Stimulated activated CD8-positive, alpha-beta memory T cell treated with anti-CD3 and anti-CD28 coated beads, Interleukin-12 subunit alpha, Interleukin-12 subunit beta, amount 100 ng/mL, for 24 hours (primary cell): ENCODE results near the gene FCN3.

Experiments used
- DNase-seq: peaks from one replicate; pipeline ENCODE4 v3.0.0-alpha.2; 2020; ENCODE audit errors: extremely low read depth

The FCN3 gene

DNA sequence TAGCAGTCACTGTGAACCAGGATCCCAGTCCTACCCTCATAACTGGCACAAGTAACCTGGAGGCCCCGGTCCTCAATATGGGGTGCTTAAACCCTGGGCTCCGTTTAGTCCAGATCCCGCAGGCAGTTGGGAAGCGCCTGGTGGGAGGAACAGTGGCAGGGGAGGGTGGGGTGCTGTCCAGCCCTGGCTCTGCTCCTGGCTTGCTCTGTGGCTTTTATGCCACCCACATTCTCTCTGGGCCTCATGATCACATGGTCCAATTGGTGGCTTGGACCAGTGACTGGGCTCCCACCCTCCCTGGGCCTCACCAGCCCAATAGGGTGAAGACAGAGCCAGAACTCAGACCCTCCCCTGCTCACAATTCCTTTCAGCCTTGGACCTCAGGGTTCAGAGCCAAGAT is 5.6 kb upstream of the FCN3 start:
- DNase-seq = no peak

DNA sequence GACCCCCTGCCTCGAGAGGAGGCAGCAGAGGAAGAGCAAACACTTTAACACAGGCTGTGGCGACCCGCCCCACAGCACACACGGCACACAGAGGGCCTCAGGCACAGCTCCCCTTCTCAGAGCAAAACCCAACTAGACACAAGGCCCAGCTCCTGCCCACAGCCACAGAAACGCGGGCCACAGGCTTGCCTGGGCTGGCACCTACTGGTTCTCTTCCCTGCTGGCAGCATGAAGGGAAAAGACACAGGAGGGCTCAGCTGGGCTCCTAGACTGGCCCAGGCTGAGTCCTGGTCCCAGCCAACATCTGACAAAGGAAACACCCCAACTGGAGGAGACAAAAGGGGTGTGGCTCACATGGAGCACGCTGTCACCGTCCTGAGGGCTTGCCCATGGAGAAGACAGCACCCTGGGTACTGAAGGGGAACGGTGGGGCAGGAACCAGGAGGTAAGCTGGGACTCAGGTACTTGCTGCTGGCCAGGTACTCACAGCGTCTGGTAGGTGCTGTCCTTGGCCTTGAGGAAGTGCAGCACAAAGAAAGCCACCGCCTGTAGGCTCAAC is 5.0 kb upstream of the FCN3 start:
- DNase-seq = no peak

DNA sequence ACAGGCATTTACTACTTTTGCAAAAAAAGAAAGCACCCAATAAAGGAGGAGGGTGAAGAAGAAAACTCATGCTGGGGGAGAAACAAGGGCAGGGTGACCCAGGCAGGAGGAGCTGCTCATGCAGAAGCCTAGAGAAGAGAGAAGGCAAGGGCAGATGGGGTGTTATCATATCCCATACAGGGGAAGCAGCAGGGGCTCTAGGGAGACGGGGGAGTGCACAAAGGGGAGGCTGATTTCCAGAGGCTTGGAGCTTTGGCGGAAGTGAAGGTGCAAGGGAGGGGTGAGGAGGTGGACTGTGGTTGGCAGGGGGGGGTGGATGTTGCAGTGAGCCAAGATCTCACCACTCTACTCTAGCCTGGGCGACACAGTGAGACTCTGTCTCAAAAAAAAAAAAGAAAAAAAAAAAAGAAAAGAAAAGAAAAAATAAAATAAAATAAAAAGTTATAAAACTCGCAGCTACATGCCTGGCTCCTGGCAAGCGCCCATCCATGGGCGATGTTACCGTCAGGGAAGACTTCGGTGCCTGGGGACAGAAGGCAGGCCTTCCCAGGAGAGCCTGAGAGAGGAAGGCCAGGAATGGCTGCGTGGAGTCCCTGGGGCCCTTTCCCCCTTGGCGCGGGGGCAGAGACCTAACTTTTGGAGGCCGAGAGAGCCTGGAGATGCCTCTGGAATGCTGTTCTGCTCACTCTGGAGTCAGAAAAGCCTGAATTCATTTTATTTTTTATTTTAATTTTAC is 3.3 kb upstream of the FCN3 start:
- DNase-seq = no peak

DNA sequence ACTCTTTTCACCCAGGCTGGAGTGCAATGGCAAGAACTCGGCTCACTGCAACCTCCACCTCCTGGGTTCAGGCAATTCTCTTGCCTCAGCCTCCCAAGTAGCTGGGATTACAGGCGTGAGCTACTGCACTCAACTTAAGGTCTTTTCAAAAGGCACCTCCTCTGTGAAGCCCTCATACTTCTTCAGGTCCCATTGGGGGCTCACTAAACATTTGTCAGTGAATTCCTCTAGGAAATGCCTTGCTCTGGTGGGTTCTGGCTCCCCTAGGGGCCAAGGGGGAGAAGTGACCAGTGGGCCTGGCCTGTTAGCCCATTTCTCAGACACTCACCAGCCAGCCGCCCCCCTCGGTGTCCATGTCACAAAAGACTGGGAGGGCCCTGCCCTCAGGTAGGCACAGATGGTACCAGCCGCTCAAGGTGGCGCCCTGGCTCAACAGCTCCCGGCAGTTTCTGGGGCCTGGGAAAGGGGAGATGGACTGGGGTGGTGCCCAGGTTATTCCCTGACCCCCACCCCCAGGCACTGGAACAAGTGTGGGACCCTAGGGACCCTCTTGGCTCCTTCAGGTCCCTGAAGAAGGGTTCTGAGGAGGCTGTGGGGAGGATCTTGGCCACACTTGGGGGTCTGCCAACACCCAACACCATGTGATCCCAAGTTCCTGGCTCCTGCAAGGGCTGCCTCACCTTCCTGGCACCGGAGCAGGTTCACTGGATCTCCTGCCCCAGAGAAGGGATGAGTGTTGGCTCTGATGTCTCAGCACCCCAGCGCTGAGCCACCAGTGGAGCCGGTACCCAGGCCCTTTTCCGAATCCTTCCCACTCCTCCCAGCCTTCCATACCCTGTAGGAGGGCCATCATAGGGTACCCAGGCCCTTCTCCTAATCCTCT is 1.6 kb downstream of the FCN3 start:
- DNase-seq = no peak

DNA sequence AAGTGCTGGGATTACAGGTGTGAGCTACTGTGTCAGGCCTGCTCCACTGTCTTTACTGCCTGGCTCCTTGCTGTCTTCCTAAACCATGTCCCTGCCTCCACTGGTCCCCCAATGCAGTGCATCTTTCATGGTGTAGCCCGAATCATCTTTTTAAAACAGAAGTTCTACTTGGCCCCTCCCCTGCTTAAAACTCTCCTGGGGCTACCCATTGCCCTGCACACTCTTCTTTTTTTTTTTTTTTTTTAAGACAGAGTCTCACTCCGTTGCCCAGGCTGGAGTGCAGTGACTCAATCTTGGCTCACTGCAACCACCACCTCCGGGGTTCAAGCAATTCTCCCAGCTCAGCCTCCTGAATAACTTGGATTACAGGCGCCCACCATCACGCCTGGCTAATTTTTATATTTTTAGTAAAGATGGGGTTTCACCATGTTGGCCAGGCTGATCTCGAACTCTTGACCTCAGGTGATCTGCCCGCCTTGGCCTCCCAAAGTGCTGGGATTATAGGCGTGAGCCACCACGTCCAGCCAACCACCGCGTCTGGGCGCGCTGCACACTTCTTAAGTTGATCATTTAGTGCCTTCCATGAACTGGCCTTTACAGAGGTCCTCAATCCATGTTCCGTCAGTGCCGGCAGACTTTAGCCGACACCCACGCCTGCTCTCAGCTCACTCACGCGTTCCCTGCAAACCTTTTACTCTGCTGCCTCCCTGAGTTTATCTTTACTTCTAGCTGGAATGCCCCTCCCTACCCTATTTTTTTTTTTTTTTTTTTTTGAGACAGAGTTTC is 2.4 kb downstream of the FCN3 start:
- DNase-seq = no peak

DNA sequence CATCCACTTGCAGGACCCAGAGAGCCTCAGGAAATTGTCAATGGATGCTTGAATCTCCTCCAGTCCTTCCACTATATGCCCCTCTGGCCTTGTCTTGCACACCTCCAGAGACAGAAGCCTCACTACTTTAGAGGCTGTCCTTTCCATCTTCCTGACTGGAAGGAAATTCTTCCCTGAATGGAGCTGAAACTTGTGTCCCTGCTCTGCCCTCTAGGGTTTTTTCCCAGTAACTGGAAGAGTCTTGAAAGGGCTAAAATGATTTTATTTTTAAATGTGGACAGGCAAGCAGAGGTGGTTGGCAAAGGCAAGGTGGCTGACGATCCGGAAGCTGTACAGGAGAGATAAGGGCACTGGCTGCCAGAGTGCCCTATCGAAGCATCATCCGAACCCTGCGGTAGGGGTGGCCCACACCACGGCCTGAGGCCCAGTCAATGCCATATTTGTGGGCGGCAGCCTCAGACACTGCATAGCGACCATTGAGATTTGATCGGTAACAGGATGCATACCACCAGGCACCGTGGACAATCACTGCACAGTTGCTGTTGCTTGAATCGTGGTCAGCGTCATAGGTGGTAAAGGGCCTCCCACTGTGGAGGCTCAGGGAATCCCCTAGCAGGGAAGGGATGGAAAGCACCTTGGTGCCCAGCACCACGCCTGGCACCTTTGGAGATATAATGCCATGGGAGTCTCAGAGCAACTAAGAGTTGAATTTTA is 5.6 kb downstream of the FCN3 start:
- no peak for DNase-seq

DNA sequence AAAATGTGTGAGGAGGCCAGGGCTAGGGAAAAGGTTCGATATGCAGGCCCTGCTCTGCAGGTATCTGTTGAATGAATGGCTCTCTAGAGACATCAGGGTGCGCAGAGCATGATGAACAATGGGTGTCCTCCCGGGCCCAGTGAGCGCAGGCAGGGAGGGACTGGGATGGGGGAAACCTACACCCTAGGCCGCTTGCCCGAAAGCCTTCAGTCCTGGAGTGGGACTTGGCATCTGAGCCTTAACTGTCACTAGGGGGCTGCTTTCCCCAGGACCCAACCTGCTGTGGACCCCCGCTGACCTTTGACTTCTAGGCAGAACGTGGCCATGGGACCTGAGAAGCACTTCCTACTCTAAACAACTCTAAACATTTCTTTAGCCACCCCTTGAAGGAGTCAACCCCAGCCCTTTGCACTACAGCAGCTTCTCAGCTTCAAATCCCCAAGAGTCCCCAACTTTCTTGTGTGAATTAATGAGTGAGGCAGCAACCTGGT is 7.4 kb downstream of the FCN3 start:
- DNase-seq = no peak

DNA sequence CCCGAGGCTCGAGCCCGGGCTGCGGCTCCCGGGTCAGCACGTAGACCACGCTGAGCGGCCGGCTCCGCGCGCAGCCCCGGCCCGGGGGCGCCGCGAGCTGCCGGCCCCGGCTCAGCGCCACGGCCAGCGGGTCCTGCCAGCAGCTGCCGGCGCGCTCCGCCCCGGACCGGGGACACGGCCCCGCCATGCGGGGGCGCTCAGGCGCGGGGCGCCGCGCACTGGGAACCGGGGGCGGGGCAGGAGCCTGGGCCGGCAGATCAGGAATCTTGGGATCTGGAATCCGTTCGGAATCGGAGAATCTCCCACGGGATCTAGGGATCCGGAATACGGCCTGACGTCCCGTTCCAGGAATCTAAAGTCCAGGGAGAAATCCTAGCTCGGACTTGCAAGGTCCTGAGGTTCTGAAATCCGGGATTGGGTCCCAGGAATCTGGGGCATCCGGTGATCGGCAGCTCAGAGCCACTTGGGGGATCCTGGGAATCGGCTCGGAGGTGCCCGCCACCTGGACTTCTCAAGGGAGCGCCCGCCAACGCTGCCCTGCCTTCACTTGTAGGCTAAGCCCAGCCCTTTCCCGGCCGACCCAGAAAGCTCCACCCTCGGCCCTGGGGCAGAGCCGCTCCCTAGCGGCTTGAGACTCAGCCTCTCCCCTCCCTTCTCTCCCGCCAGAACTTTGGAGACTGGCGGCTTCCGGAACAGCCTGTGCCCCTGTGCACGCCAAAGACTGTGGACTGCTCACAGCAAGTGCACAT is 8.0 kb downstream of the FCN3 start, which contains the start of gene MAP3K6:
TSS of gene MAP3K6 (minus strand) at position 551 of the 749 bp plus-strand sequence. CDS start at position 187, 364 bp downstream.
- no peak for DNase-seq

DNA sequence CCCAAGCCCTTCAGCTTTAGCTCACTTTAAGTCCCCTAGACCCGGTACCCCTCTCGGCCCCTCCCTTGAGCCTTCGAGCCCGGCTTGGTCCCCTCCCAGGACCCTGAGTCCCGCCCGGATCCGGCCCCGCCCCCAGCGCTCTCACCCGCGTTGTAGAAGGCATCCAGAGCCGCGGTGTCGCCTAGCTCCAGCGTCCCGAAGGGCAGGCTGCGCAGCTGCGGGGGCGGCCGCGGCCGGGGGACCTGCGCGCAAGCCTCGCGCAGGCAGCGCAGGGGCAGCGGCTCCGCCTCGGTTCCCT is 8.6 kb downstream of the FCN3 start:
- no peak for DNase-seq

DNA sequence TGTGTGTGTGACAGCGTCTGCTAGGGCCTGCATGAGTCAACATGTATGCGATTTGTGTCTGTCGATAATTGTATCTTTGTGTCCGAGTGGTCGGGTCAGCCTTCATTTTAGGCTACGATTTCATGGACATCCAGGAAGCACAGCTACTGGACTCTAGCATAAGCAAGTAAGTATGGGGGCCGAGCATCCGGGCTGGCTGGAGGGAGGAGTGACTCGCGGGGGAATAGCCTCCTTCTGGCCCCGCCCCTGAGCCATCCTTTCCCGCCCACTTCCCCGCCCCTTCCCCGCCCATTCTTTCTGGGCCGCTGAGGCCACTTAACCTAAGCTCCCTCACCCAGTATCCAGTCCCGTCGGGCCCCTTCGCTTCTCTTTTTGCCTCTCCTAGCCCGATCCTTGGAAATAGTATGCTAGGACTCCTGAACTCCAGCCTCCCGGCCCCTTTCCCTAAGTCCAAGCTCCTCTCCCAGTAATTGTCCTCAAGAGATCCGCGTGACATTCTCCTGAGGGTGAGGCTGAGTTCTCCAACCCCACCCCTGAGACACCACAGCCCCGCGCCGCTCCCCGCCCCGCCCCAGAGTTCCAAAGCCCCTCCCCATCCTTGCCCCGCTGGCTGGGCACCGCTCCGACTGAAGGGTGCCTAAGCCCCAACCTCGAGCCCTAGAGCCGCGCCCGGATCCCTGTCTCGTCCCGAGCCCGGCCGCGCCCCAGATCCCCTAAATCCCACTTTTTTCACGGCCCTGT is 9.1 kb downstream of the FCN3 start:
- no peak for DNase-seq

DNA sequence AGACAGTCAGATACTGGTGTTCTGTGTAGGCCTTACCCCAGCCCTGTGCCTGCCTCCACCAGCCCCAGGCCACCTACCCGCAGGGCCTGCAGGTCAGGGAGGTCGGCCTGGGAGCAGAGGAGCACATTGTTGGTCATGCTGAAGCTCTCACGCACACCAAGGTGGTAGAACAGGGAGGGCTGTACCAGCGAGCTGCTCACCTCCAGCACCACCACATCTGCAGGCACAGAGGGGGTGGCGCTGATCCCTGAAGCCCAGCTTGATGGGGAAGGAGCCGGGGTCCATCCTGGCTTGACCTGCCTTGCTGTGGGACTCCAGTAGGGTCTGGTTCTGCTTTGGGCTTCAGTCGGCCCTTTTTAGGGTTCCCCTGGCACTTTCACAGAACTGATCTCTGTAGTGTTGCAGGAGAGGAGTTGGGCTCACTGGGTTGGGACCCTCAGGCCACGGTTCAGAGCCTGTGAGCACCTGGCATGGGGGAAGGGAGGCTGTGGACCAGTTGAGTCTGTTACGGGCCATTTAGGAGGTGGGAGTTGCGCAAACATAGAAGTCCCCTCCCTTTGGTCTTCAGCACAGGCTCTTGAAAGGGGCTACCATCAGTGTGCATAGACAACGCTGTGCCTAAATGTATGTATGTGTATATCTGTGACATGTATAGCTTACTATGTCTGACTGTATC is 9.8 kb downstream of the FCN3 start:
- DNase-seq = no peak

DNA sequence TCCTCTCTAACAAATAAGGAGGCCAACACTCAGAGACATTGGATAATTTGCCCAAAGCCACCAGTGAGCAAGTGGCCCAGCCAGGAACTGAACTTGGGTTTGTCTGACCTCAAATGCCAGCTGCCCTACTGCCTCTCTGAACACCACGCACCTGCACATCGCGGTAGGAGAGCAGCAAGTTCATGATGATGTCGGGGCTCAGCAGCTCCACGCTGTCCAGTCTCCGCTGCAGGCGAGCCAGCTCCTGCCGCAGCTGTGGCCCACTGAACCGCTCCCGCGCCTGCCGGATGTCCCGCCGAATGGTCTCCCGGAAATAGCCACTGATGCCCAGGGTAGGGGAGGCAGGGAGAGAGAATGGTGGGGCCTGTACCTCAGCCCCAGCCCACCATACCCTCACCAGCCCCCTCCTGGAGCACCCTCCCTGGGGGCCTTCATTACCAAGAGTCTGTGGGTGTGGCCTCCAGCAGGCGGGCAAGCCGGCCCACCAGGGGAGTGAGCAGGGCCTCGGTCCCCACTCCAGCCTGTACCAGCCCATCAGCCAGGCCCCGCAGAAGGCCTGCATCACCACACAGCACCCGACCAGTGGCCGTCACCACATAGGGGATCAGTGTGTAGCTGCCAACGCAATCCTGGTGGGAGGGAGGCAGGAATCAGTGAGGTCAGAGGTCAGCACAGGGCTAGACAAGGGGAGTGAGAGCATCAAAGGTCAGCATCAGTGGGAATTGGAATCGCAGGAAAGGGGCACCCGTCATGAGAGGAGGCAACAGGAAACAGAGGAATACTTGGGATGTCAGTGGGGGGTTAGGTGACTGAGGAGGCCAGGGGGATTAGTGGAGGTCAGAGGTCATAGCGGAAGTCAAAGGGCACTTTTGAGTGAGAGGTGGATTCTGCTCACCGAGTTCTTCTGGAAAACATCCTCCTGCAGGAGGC is 10.6 kb downstream of the FCN3 start:
- no peak for DNase-seq

DNA sequence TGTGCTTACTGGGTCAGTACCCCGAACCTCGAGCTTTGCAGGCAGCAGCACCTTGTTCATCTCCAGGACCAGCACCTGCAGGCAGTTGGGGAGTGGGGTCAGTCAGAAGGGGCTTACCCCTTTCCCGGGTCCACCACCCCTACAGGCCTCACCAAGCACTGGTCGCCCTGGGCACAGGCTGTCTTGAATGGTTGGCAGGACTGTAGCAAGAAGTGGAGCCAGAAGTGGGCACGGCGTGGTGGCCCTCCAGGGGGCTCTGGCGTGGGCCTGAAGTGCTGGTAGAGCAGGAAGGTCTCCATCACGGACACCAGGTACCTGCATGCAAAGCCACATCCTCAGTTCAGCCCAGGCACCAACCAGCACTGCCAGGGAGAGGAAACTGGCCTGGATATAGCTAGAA is 13.1 kb downstream of the FCN3 start:
- DNase-seq = no peak

DNA sequence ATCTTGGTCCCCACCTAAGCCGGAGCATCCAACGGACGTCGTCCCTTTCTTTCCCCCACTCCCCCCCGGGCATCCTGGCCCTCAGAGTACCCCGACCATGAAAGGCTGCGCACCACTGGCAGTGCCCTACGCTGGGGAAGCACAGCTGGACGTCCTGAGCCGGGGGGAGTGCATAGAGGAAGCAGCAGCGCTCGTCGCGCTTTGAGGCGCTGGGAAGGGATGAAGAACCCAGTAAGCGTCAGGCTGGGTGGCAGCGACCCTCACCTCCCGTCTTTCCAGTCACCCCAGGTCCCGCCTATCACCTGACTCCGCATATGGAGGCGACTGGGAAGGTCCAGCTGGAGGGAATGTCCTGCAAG is 13.6 kb downstream of the FCN3 start:
- DNase-seq = no peak

DNA sequence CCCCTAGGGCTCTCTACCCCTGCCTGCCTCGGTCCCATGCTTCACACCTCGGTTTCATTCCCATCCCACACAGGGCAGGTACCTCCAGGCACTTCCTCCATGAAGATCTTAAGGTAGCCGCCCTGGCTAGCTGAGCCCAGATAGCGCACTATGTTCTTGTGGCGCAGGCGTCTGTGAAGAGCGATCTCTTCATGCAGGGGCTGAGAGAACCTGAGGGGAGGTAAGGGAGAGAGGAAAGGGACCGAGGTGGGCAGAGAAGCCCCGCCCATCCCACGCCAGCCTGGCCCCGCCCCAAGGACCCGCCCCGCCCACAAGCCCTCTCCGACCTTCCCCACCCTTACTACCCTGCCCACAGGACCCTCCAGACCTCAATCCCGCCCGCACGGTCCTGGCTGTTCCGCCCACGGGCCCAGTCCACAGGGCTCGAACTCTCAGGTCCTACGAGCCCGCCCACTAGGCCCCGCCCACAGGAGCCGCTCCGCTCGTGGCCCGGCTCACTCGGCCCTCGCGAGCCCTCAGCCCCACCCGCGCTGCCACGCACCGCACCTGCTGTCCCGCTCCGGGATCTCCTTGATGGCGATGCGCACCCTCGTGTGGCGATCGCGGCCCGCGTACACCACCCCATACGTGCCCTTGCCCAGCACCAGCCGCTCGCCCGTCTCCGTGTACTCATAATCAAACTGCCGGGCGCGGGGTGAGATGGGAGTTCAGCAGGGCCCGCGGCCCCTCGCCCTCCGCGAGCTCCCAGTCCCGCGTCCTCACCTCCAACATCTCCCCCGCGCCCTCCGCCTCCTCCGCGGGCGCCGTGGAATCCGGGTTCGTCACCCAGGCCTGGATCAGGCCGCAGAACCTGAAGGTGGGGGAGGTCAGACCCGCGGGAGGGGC is 14.2 kb downstream of the FCN3 start:
- no peak for DNase-seq

DNA sequence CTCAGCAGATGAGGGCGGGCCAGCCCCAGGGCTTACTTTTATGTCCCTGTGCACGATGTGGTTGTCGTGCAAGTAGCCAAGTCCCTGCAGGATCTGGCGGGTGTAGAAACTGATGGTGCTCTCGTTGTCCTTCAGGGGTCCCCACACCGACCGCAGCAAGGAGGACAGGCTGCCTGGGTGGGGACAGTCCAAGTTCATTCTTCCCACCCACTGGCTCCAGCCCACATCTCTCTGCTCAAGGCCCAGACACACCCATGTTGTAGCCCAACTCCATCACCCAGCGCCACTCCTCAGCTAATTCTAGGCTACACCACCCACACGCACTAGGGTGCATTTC is 14.8 kb downstream of the FCN3 start:
- no peak for DNase-seq

DNA sequence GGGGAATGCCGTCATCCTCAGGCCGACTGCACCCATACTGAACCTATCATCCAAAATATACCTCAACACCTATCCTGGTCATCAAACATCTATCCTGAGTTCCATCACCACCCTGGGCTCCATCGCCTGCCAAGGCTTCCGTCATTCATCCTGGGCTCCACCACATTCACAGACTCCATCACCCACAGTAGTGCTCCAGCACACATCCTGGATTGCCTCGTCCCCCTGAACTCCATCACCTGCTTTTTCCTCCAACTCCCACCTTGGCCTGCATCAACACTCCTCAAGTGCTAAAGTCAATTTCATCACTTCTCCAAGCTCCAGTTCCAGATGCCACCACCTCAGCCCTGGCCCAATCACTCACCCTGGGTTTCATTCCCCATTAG is 15.7 kb downstream of the FCN3 start:
- no peak for DNase-seq
